A549 (cell line): ENCODE results near the gene CDK7.

ENCODE experiments used
- BCL3 ChIP-seq: fragments of >200 bp; sonication (Bioruptor Twin); formaldehyde crosslinking; IDR thresholded peaks from 3 replicates; pipeline ENCODE4 v1.6.1; 2016
- CBX8 ChIP-seq: fragments of 200-600 bp; sonication (generic); IDR thresholded peaks from 2 replicates; pipeline ENCODE4 v1.6.1; 2016
- CTCF ChIP-seq: fragments of >200 bp; sonication (Bioruptor Twin); formaldehyde crosslinking; IDR thresholded peaks from 3 replicates; pipeline ENCODE4 v1.5.1; 2016
- EHF ChIP-seq: fragments of 250-450 bp; sonication (Bioruptor Pico); IDR thresholded peaks from 2 replicates; pipeline ENCODE4 v1.5.0; 2020; ENCODE audit warnings: mild to moderate bottlenecking
- HDAC2 ChIP-seq: fragments of 200-600 bp; sonication (generic); IDR thresholded peaks from 2 replicates; pipeline ENCODE4 v1.6.1; 2016
- JUN ChIP-seq, 2 experiments: fragments of >200 bp; sonication (Bioruptor Twin); formaldehyde crosslinking; IDR thresholded peaks; 2 replicates in 1 of 2; 3 replicates in 1 of 2; pipeline ENCODE4 v1.6.1; 2016 to 2017
- PBX3 ChIP-seq: IDR thresholded peaks from 2 replicates; pipeline ENCODE4 v1.6.1; 2012
- PHF8 ChIP-seq: fragments of 200-600 bp; sonication (generic); IDR thresholded peaks from 2 replicates; pipeline ENCODE4 v1.6.1; 2016; ENCODE audit warnings: low read depth, mild to moderate bottlenecking, antibody characterized with exemption, moderate library complexity, borderline replicate concordance
- POLR2A ChIP-seq: IDR thresholded peaks from 2 replicates; pipeline ENCODE4 v1.6.1; 2012; ENCODE audit warnings: mild to moderate bottlenecking, low read length
- RAD21 ChIP-seq, 2 experiments: fragments of >200 bp in 1 of 2; sonication (Bioruptor Twin) in 1 of 2; formaldehyde crosslinking in 1 of 2; IDR thresholded peaks in 1 of 2; conservative IDR thresholded peaks in 1 of 2; 2 replicates in 1 of 2; 3 replicates in 1 of 2; pipeline ENCODE4 v1.6.1; 2012 to 2018; ENCODE audit warnings: inconsistent platforms in 1 of 2
- RFX5 ChIP-seq: fragments of 450-650 bp; IDR thresholded peaks from 2 replicates; pipeline ENCODE4 v1.7.1; 2014; ENCODE audit warnings: antibody characterized with exemption, mild to moderate bottlenecking, moderate library complexity
- ZSCAN20 ChIP-seq: fragments of 250-450 bp; sonication (Bioruptor Pico); IDR thresholded peaks from 2 replicates; pipeline ENCODE4 v1.8.0; 2022; ENCODE audit warnings: mild to moderate bottlenecking, moderate library complexity

- TF ChIP-seq EHF (CRISPR knock-in tag) (no peak), CTCF (no peak), HDAC2 (no peak), RAD21 (conservative IDR thresholded peaks at IDR 0.05 in 1 of 2, IDR thresholded peaks at IDR 0.05 in 1 of 2) (no peak), RFX5 (no peak), BCL3 (no peak), PBX3 (no peak), PHF8 (no peak), JUN (IDR thresholded peaks at IDR 0.05) (no peak), ZSCAN20 (CRISPR knock-in tag) (no peak), POLR2A (no peak), CBX8 (no peak)
Measured at GRCh38 chr5:69225860-69226259, 8.8 kb upstream of the CDK7 start.
